Measurements from ENCODE around the gene WFS1.

DNA sequence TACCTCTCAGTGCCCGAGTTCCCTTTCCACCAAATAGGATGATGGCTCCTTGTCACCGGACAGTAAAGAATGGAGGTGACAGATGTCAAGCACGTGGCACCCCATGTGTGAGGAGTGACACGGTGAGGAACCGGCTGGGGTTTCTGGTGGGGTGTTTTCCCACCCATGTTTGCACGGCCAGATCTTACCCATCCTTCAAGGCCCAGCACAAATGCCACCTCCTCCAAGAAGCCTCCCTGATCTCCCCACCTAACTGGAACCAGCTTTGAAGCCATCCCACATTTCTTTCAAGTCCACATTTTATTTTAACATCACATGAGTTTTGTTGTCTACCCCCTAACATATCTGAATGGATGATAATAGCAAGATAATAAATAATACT, 63.0 kb downstream of the WFS1 start:
- TF ChIP-seq, protein P1, sequence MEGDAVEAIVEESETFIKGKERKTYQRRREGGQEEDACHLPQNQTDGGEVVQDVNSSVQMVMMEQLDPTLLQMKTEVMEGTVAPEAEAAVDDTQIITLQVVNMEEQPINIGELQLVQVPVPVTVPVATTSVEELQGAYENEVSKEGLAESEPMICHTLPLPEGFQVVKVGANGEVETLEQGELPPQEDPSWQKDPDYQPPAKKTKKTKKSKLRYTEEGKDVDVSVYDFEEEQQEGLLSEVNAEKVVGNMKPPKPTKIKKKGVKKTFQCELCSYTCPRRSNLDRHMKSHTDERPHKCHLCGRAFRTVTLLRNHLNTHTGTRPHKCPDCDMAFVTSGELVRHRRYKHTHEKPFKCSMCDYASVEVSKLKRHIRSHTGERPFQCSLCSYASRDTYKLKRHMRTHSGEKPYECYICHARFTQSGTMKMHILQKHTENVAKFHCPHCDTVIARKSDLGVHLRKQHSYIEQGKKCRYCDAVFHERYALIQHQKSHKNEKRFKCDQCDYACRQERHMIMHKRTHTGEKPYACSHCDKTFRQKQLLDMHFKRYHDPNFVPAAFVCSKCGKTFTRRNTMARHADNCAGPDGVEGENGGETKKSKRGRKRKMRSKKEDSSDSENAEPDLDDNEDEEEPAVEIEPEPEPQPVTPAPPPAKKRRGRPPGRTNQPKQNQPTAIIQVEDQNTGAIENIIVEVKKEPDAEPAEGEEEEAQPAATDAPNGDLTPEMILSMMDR (IDR thresholded peaks at IDR 0.05 in 8 of 11, conservative IDR thresholded peaks at IDR 0.05 in 3 of 11), result no peak
- no peak for TF ChIP-seq POLR2A (IDR thresholded peaks at IDR 0.05)
